ENCODE data around the gene HOXD8. TPM values are rescaled to one million over a fixed set of nuclear protein-coding genes. Genes with fewer than 3 reads are reported as not detected.

The HOXD8 gene
- total and polyA plus RNA-seq, 2 donors (not counting 1 experiment from before 2014, with no cell fraction given): not detected

DNA sequence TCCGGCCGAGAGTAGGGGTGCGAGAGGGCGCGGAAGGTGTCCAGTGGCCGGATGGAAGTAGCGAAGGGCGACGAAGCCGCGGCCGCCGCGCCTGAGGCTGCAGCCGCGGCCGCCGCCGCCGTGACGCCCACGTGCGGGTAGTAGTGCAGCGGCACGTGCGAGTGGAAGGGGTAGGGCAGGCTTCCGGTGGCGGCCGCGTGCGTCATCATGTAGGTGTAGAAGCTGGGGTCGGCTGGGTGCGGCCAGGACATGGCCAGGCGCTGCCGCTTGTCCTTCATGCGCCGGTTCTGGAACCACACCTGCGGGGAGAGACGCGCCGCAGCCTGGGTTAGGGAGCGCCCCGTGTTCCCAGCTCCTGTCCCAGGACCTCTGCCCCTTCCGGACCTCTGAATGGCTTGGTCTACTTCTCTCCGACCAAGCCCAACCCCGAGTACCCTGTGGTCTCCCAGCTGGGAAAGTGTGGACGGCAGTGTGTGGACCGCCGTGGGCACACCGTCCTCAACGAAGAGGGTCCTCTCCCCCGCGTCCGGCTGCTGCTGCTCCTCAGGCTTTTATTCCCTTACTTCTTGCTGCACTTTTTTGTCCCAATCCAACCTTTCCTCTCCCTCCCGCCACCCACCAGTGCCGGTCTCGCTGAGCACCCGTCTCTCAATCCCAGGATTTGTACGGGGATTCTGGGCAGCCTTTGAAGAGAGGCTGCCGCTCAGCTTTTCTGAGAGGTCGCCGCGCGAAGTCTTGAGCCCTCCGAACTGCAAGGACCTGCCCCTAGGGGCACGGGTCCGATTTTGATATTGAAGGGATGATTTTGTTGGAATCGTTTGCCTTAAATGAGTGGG lies 48.7 kb upstream of the HOXD8 start:
- Histone ChIP-seq H4K20me1 (ENCODE audit: control insufficient read depth, extremely low read depth, insufficient read depth, low read length) (no peaks in the 10 kb centered on the region), H3K4me2 (ENCODE audit: extremely low read depth, insufficient read depth, low read length) (no peak overlapping the region), H3K4me3 (replicated peaks in 1 of 4; ENCODE audit: control extremely low read depth in 1 of 4, insufficient read depth in 1 of 4, low read depth in 3 of 4, low read length in 4 of 4) (no peak overlapping the region), H3K27me3 (ENCODE audit: control insufficient read depth, insufficient read depth, low read length) (peaks cover 82% of the 10 kb centered on the region), H3K36me3 (ENCODE audit: control insufficient read depth, insufficient read depth, low read length) (no peaks in the 10 kb centered on the region), H2AFZ (ENCODE audit: low read length) (no peak overlapping the region), H3K9ac (ENCODE audit: insufficient read depth, low read length) (no peak overlapping the region), H3K27ac (ENCODE audit: insufficient read depth, low read length) (no peak overlapping the region), H3K9me3 (ENCODE audit: control insufficient read depth, insufficient read depth, low read depth, low read length) (no peaks in the 10 kb centered on the region), H3K4me1 (ENCODE audit: control insufficient read depth, extremely low read depth, insufficient read depth, low read length) (no peaks in the 10 kb centered on the region), H3K79me2 (ENCODE audit: control insufficient read depth, insufficient read depth, low read length) (no peaks in the 10 kb centered on the region)
- TF ChIP-seq, protein P1, sequence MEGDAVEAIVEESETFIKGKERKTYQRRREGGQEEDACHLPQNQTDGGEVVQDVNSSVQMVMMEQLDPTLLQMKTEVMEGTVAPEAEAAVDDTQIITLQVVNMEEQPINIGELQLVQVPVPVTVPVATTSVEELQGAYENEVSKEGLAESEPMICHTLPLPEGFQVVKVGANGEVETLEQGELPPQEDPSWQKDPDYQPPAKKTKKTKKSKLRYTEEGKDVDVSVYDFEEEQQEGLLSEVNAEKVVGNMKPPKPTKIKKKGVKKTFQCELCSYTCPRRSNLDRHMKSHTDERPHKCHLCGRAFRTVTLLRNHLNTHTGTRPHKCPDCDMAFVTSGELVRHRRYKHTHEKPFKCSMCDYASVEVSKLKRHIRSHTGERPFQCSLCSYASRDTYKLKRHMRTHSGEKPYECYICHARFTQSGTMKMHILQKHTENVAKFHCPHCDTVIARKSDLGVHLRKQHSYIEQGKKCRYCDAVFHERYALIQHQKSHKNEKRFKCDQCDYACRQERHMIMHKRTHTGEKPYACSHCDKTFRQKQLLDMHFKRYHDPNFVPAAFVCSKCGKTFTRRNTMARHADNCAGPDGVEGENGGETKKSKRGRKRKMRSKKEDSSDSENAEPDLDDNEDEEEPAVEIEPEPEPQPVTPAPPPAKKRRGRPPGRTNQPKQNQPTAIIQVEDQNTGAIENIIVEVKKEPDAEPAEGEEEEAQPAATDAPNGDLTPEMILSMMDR (conservative IDR thresholded peaks at IDR 0.05 in 1 of 2, IDR thresholded peaks at IDR 0.05 in 1 of 2; ENCODE audit: low read depth in 1 of 2, low read length in 2 of 2): no peak
- TF ChIP-seq EZH2 (IDR thresholded peaks at IDR 0.05; ENCODE audit: low read length, missing control alignments): peak; percentile 96
- DNase-seq (ENCODE audit: low read depth in 2 of 2): no peak

DNA sequence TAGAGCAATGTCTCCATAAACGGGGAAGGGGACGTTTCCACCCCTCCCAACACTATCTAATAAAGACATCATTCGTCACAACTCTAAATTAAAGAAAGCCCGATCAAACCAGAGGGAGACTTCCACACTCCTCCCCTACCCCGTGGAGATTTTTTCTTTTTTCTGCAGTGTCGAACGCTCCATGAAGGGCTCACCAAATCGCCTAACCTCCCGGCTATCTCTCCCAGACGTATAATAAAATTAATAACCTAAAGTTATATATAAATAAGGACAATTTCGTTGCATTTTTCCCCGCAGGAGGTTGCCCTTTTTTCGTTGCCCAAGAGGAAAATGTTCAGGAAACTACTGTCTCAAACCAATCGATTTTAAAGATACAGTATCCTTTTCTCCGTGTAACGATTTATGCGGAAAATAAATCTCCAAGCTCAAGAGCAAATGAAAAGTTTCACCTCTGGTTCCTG lies 48.1 kb upstream of the HOXD8 start:
- Histone ChIP-seq H3K4me2 (ENCODE audit: extremely low read depth, insufficient read depth, low read length) (no peak overlapping the region), H3K9me3 (ENCODE audit: control insufficient read depth, insufficient read depth, low read depth, low read length) (no peaks in the 10 kb centered on the region), H3K4me1 (ENCODE audit: control insufficient read depth, extremely low read depth, insufficient read depth, low read length) (no peaks in the 10 kb centered on the region), H3K9ac (ENCODE audit: insufficient read depth, low read length) (no peak overlapping the region), H3K27ac (ENCODE audit: insufficient read depth, low read length) (no peak overlapping the region), H3K79me2 (ENCODE audit: control insufficient read depth, insufficient read depth, low read length) (no peaks in the 10 kb centered on the region), H3K27me3 (ENCODE audit: control insufficient read depth, insufficient read depth, low read length) (peaks cover 82% of the 10 kb centered on the region), H4K20me1 (ENCODE audit: control insufficient read depth, extremely low read depth, insufficient read depth, low read length) (no peaks in the 10 kb centered on the region), H3K36me3 (ENCODE audit: control insufficient read depth, insufficient read depth, low read length) (no peaks in the 10 kb centered on the region), H3K4me3 (replicated peaks in 1 of 4; ENCODE audit: control extremely low read depth in 1 of 4, insufficient read depth in 1 of 4, low read depth in 3 of 4, low read length in 4 of 4) (no peak overlapping the region), H2AFZ (ENCODE audit: low read length) (no peak overlapping the region)
- peak in 1 of 2 donors; percentile 35 for DNase-seq (ENCODE audit: low read depth in 2 of 2)
- TF ChIP-seq, protein P1 (conservative IDR thresholded peaks at IDR 0.05 in 1 of 2, IDR thresholded peaks at IDR 0.05 in 1 of 2; ENCODE audit: low read depth in 1 of 2, low read length in 2 of 2): no peak
- no peak for TF ChIP-seq EZH2 (IDR thresholded peaks at IDR 0.05; ENCODE audit: low read length, missing control alignments)

- H3K27me3 ChIP-seq (ENCODE audit: control insufficient read depth, insufficient read depth, low read length): peaks cover 82% of the 10 kb centered on the region
- no peak for DNase-seq (ENCODE audit: low read depth in 2 of 2)
- no peak overlapping the region for H2AFZ ChIP-seq (ENCODE audit: low read length)
- TF ChIP-seq, protein P1 (conservative IDR thresholded peaks at IDR 0.05 in 1 of 2, IDR thresholded peaks at IDR 0.05 in 1 of 2; ENCODE audit: low read depth in 1 of 2, low read length in 2 of 2): no peak
- TF ChIP-seq EZH2 (IDR thresholded peaks at IDR 0.05; ENCODE audit: low read length, missing control alignments): peak; percentile 83
- H3K27ac ChIP-seq (ENCODE audit: insufficient read depth, low read length): no peak overlapping the region
- no peaks in the 10 kb centered on the region for H3K36me3 ChIP-seq (ENCODE audit: control insufficient read depth, insufficient read depth, low read length)
- no peak overlapping the region for H3K4me3 ChIP-seq (replicated peaks in 1 of 4; ENCODE audit: control extremely low read depth in 1 of 4, insufficient read depth in 1 of 4, low read depth in 3 of 4, low read length in 4 of 4)
- no peaks in the 10 kb centered on the region for H3K4me1 ChIP-seq (ENCODE audit: control insufficient read depth, extremely low read depth, insufficient read depth, low read length)
- H3K9ac ChIP-seq (ENCODE audit: insufficient read depth, low read length): no peak overlapping the region
- H4K20me1 ChIP-seq (ENCODE audit: control insufficient read depth, extremely low read depth, insufficient read depth, low read length): no peaks in the 10 kb centered on the region
- H3K9me3 ChIP-seq (ENCODE audit: control insufficient read depth, insufficient read depth, low read depth, low read length): no peaks in the 10 kb centered on the region
- H3K4me2 ChIP-seq (ENCODE audit: extremely low read depth, insufficient read depth, low read length): no peak overlapping the region
- H3K79me2 ChIP-seq (ENCODE audit: control insufficient read depth, insufficient read depth, low read length): no peaks in the 10 kb centered on the region
Observed at GRCh38 chr2:176081837-176082524, 47.5 kb upstream of the HOXD8 start.
